ENCODE results near the gene KCNQ1. TPM values are rescaled to one million over a fixed set of nuclear protein-coding genes. Genes with fewer than 3 reads are reported as not detected.

KCNQ1 gene
- total RNA-seq, 1 experiment from 2014 or later: not detected

- H3K4me1 Mint-ChIP-seq (ENCODE audit: insufficient read depth, unreplicated experiment): no peaks in the 10 kb centered on the region
- peak within 1 kb of the TSS; percentile 86 for H3K4me3 Mint-ChIP-seq (ENCODE audit: unreplicated experiment)
- ChIA-PET CTCF (interaction anchor here (0.5 to 3.5 kb wide), 16 partner anchors 10 to 487 kb away, joined by 3 to 28 read pairs (median 4); no protein-coding TSS in a partner anchor), POLR2A (interaction anchor here (0.6 to 3.2 kb wide), 22 partner anchors 9 to 769 kb away, joined by 3 to 30 read pairs (median 4); partner anchors contain the start of genes CD81, NAP1L4, PHLDA2 and TNNI2)
- peak within 1 kb of the TSS; percentile 94 for H3K27ac Mint-ChIP-seq (ENCODE audit: low read depth, unreplicated experiment)
- no TSS peak for BruUV-seq (replicated peaks)
- peak; percentile 95 for TF ChIP-seq CTCF (IDR thresholded peaks at IDR 0.05; ENCODE audit: unreplicated experiment)
- peak; percentile 100 for DNase-seq (ENCODE audit: unreplicated experiment)
- peaks cover 36% of the 10 kb centered on the region for H3K36me3 Mint-ChIP-seq (ENCODE audit: insufficient read depth, unreplicated experiment)
- intact Hi-C loops (cut with micrococcal nuclease): loop anchor here (1.0 kb wide), 2 partner anchors 19 to 95 kb away; no protein-coding TSS in a partner anchor
- no peaks in the 10 kb centered on the region for H3K27me3 Mint-ChIP-seq (ENCODE audit: insufficient read depth, unreplicated experiment)
- no peaks in the 10 kb centered on the region for H3K9me3 Mint-ChIP-seq (ENCODE audit: unreplicated experiment)
These were observed 44.6 kb upstream of the KCNQ1 start, which contains the start of gene TSSC4 for GRCh38 chr11:2400069-2400761. TSS of gene TSSC4 (plus strand) at chr11:2400750. CDS start at chr11:2402634, 1,884 bp downstream.

GRCh38 chr11:2400762-2401435, 43.9 kb upstream of the KCNQ1 start:
- DNase-seq (ENCODE audit: unreplicated experiment): no peak
- CTCF ChIA-PET: interaction anchor here (0.6 to 3.5 kb wide), 15 partner anchors 10 to 1485 kb away, joined by 3 to 28 read pairs (median 3); no protein-coding TSS in a partner anchor
- Mint-ChIP-seq H3K4me1 (ENCODE audit: insufficient read depth, unreplicated experiment) (no peaks in the 10 kb centered on the region), H3K4me3 (ENCODE audit: unreplicated experiment) (peak overlapping the region; percentile 86), H3K27me3 (ENCODE audit: insufficient read depth, unreplicated experiment) (no peaks in the 10 kb centered on the region), H3K36me3 (ENCODE audit: insufficient read depth, unreplicated experiment) (peaks cover 35% of the 10 kb centered on the region), H3K27ac (ENCODE audit: low read depth, unreplicated experiment) (peak overlapping the region; percentile 94), H3K9me3 (ENCODE audit: unreplicated experiment) (no peaks in the 10 kb centered on the region)
- no peak for TF ChIP-seq CTCF (IDR thresholded peaks at IDR 0.05; ENCODE audit: unreplicated experiment)
- TSS peak; percentile 55 for BruUV-seq (replicated peaks)
- POLR2A ChIA-PET: interaction anchor here (0.6 to 3.2 kb wide), 20 partner anchors 9 to 768 kb away, joined by 3 to 30 read pairs (median 4); partner anchors contain the start of genes CD81, NAP1L4 and PHLDA2
- intact Hi-C loops (cut with micrococcal nuclease): loop anchor here (1.0 kb wide), 2 partner anchors 18 to 96 kb away; no protein-coding TSS in a partner anchor

GRCh38 chr11:2401436-2401984, 43.3 kb upstream of the KCNQ1 start:
- Mint-ChIP-seq H3K36me3 (ENCODE audit: insufficient read depth, unreplicated experiment) (peaks cover 29% of the 10 kb centered on the region), H3K4me1 (ENCODE audit: insufficient read depth, unreplicated experiment) (no peaks in the 10 kb centered on the region), H3K27ac (ENCODE audit: low read depth, unreplicated experiment) (peak overlapping the region; percentile 94), H3K4me3 (ENCODE audit: unreplicated experiment) (peak overlapping the region; percentile 86), H3K27me3 (ENCODE audit: insufficient read depth, unreplicated experiment) (no peaks in the 10 kb centered on the region), H3K9me3 (ENCODE audit: unreplicated experiment) (no peaks in the 10 kb centered on the region)
- no TSS peak for BruUV-seq (replicated peaks)
- ChIA-PET POLR2A (interaction anchor here (0.7 to 3.2 kb wide), 9 partner anchors 11 to 486 kb away, joined by 3 to 30 read pairs (median 6); partner anchors contain the start of gene CD81), CTCF (interaction anchor here (0.6 to 3.5 kb wide), 9 partner anchors 10 to 1486 kb away, joined by 3 to 28 read pairs (median 3); no protein-coding TSS in a partner anchor)
- TF ChIP-seq CTCF (IDR thresholded peaks at IDR 0.05; ENCODE audit: unreplicated experiment): no peak
- intact Hi-C loops (cut with micrococcal nuclease): no loop called here
- no peak for DNase-seq (ENCODE audit: unreplicated experiment)

All from MCF 10A (cell line).